Testis (tissue), 3 donors: ENCODE results near the gene ATXN1L. TPM values are rescaled to one million over a fixed set of nuclear protein-coding genes. Genes with fewer than 3 reads are reported as not detected.

Experiments used
- DNase-seq: peaks from one replicate; pipeline ENCODE4 v3.0.0-alpha.2; 2019
- H3K27ac ChIP-seq, 2 donors: fragments of 200-600 bp; sonication (generic); one replicate each; pipeline ENCODE4 v1.5.1; 2019
- H3K27me3 ChIP-seq: fragments of 200-600 bp; sonication (generic); one replicate; pipeline ENCODE4 v1.5.1; 2019
- H3K36me3 ChIP-seq: fragments of 200-600 bp; sonication (generic); one replicate; pipeline ENCODE4 v1.5.1; 2017; ENCODE audit warnings: low read depth; ENCODE audit errors: missing control alignments
- H3K4me1 ChIP-seq: fragments of 200-600 bp; sonication (generic); one replicate; pipeline ENCODE4 v1.5.1; 2019
- H3K4me3 ChIP-seq, 2 donors: fragments of 200-600 bp; sonication (generic); one replicate each; pipeline ENCODE4 v1.5.1; 2017 to 2019
- H3K9me3 ChIP-seq: fragments of 200-600 bp; sonication (generic); one replicate; pipeline ENCODE4 v1.5.1; 2017
- CTCF ChIP-seq, 3 experiments: fragments of 450-650 bp in 2 of 3; fragments of 200-600 bp in 1 of 3; sonication (generic) in 1 of 3; IDR thresholded peaks; one replicate each; pipeline ENCODE4 v1.5.1; 2016 to 2019; ENCODE audit warnings: antibody characterized with exemption in 3 of 3, mild to moderate bottlenecking in 2 of 3, moderate library complexity in 1 of 3
- POLR2A ChIP-seq: fragments of 450-650 bp; IDR thresholded peaks from one replicate; pipeline ENCODE4 v1.6.1; 2017; ENCODE audit warnings: antibody characterized with exemption, mild to moderate bottlenecking, moderate library complexity
- WGBS, 2 donors: methylation state at CpG; one replicate each; pipeline ENCODE4 v1.1.5; 2018; 5-methylcytosine and 5-hydroxymethylcytosine counted together
- intact Hi-C: fragments of 100-400 bp; cut with DNase I; formaldehyde crosslinking; loops from one replicate; pipeline ENCODE4 v1.15.1; 2023; ENCODE audit warnings: low total_unique reads
- polyA plus RNA-seq: library from polyadenylated mRNA; stranded (reverse); fragments of 350-450 nt; fragmentation: Illumina TruSeq; extraction: RNeasy Lipid Tissue Mini Kit (QIAGEN cat#74804); gene quantifications from one replicate; pipeline ENCODE4 v1.2.3, GENCODE V29; 2014; ENCODE audit warnings: low read depth, low replicate concordance; ENCODE audit not compliant: insufficient read depth
- total RNA-seq, 2 donors: library from RNA; depleted of rRNA; stranded (reverse); fragments of >200 nt; gene quantifications; one replicate each; pipeline ENCODE4 v1.2.3, GENCODE V29; 2016

Gene ATXN1L
- total and polyA plus RNA-seq, 3 donors from 2014 or later: 36.1 to 39.3 (median 36.8) TPM

GRCh38 chr16:71852158-71852557, 6.4 kb downstream of the ATXN1L start:
- 77 to 100% methylated on average over 1 to 3 of the region's 3 CpGs for WGBS, 2 donors
- DNase-seq: no peak
- no peak overlapping the region for H3K4me3 ChIP-seq
- no peaks in the 10 kb centered on the region for H3K27me3 ChIP-seq
- no peak overlapping the region for H3K27ac ChIP-seq
- H3K36me3 ChIP-seq: no peaks in the 10 kb centered on the region
- intact Hi-C loops: no loop called here
- H3K9me3 ChIP-seq: no peaks in the 10 kb centered on the region
- no peak for TF ChIP-seq POLR2A
- no peak for TF ChIP-seq CTCF (IDR thresholded peaks at IDR 0.05)
- peaks cover 2% of the 10 kb centered on the region for H3K4me1 ChIP-seq

- H3K27ac ChIP-seq: no peak overlapping the region
- no peaks in the 10 kb centered on the region for H3K4me1 ChIP-seq
- intact Hi-C loops: no loop called here
- 95 to 100% methylated on average over 4 of the region's 4 CpGs for WGBS, 2 donors
- no peaks in the 10 kb centered on the region for H3K27me3 ChIP-seq
- no peaks in the 10 kb centered on the region for H3K9me3 ChIP-seq
- no peak for DNase-seq
- H3K36me3 ChIP-seq: no peaks in the 10 kb centered on the region
- TF ChIP-seq CTCF (IDR thresholded peaks at IDR 0.05) (no peak), POLR2A (no peak)
- H3K4me3 ChIP-seq: no peak overlapping the region
Observed at GRCh38 chr16:71852561-71852960, 6.8 kb downstream of the ATXN1L start.

- 84 to 88% methylated on average over 3 to 4 of the region's 4 CpGs for WGBS, 2 donors
- Histone ChIP-seq H3K27me3 (no peaks in the 10 kb centered on the region), H3K36me3 (no peaks in the 10 kb centered on the region), H3K27ac (no peak overlapping the region), H3K4me1 (no peaks in the 10 kb centered on the region), H3K4me3 (no peak overlapping the region), H3K9me3 (no peaks in the 10 kb centered on the region)
- no peak for DNase-seq
- TF ChIP-seq POLR2A: no peak
- intact Hi-C loops: no loop called here
Observed at GRCh38 chr16:71853413-71853812, 7.6 kb downstream of the ATXN1L start.

- no peaks in the 10 kb centered on the region for H3K27me3 ChIP-seq
- H3K4me1 ChIP-seq: peaks cover 3% of the 10 kb centered on the region
- TF ChIP-seq POLR2A (no peak), CTCF (IDR thresholded peaks at IDR 0.05) (no peak)
- 91 to 93% methylated on average over 4 of the region's 4 CpGs for WGBS, 2 donors
- no peak overlapping the region for H3K27ac ChIP-seq
- intact Hi-C loops: no loop called here
- H3K36me3 ChIP-seq: no peaks in the 10 kb centered on the region
- DNase-seq: no peak
- no peaks in the 10 kb centered on the region for H3K9me3 ChIP-seq
- H3K4me3 ChIP-seq: no peak overlapping the region
Observed at GRCh38 chr16:71854369-71854948, 8.7 kb downstream of the ATXN1L start.

- 81 to 82% methylated on average over 5 of the region's 5 CpGs for WGBS, 2 donors
- DNase-seq: no peak
- H3K27me3 ChIP-seq: no peaks in the 10 kb centered on the region
- peaks cover 3% of the 10 kb centered on the region for H3K4me1 ChIP-seq
- H3K36me3 ChIP-seq: no peaks in the 10 kb centered on the region
- no peak for TF ChIP-seq CTCF (IDR thresholded peaks at IDR 0.05)
- TF ChIP-seq POLR2A: no peak
- H3K27ac ChIP-seq: no peak overlapping the region
- no peak overlapping the region for H3K4me3 ChIP-seq
- intact Hi-C loops: no loop called here
- no peaks in the 10 kb centered on the region for H3K9me3 ChIP-seq
Observed at GRCh38 chr16:71855937-71856662, 10.3 kb downstream of the ATXN1L start.
